Measurements from ENCODE around the gene EEFSEC. TPM values are rescaled to one million over a fixed set of nuclear protein-coding genes. Genes with fewer than 3 reads are reported as not detected.

Gene EEFSEC
- total RNA-seq, 1 donor from 2014 or later = 24.6 TPM

DNA sequence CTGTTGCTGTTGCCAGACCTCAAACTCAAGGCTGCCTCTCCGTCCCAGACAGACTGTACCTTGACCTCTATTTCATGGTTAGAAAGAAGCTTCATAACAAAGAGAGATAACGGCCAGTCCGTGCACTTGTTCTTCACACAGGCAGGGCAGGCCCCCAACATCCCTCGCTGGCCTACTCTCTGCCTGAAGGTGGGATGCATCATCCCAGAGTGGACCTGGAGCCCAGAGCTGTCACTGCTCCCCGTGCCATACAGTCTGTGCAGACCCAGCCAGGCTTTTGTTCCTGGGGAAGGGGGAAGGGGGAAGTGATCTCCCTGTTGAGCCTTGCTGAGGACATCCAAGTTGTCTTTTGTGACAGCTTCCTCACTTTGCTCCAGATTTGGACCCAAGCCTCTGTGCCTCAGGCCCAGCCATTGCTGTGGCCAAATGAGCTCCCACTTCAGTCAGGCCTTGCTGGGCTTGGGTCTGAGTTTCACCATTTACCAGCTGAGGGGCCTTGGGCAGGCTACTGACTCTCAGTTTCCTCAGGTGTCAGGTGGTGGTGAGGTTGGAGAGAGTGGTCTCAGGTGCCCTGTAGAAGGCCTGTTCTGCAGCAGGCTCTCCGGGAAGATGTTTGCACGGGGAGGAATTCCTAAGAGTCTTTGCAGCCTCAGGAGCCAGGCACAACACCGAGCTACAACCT lies 171.8 kb downstream of the EEFSEC start:
- intact Hi-C loops (cut with DNase I) = no loop called here
- Histone ChIP-seq H3K36me3 (no peaks in the 10 kb centered on the region), H3K27me3 (no peaks in the 10 kb centered on the region), H3K4me1 (no peaks in the 10 kb centered on the region), H3K4me3 (no peak overlapping the region), H3K27ac (no peak overlapping the region), H3K9me3 (no peaks in the 10 kb centered on the region)
- DNase-seq (ENCODE audit: extremely low spot score in 2 of 2) = peak; percentile 82 to 85
- TF ChIP-seq POLR2AphosphoS5 (IDR thresholded peaks at IDR 0.05; ENCODE audit: insufficient read depth in 1 of 2, low read depth in 1 of 2) (no peak), POLR2A (IDR thresholded peaks at IDR 0.05) (no peak)
- TF ChIP-seq, protein P1, sequence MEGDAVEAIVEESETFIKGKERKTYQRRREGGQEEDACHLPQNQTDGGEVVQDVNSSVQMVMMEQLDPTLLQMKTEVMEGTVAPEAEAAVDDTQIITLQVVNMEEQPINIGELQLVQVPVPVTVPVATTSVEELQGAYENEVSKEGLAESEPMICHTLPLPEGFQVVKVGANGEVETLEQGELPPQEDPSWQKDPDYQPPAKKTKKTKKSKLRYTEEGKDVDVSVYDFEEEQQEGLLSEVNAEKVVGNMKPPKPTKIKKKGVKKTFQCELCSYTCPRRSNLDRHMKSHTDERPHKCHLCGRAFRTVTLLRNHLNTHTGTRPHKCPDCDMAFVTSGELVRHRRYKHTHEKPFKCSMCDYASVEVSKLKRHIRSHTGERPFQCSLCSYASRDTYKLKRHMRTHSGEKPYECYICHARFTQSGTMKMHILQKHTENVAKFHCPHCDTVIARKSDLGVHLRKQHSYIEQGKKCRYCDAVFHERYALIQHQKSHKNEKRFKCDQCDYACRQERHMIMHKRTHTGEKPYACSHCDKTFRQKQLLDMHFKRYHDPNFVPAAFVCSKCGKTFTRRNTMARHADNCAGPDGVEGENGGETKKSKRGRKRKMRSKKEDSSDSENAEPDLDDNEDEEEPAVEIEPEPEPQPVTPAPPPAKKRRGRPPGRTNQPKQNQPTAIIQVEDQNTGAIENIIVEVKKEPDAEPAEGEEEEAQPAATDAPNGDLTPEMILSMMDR (IDR thresholded peaks at IDR 0.05) = no peak

GRCh38 chr3:128326051-128326823 lies 173.0 kb downstream of the EEFSEC start:
- H3K4me1 ChIP-seq = no peaks in the 10 kb centered on the region
- intact Hi-C loops (cut with DNase I) = no loop called here
- peak in 1 of 2 donors; percentile 67 for DNase-seq (ENCODE audit: extremely low spot score in 2 of 2)
- H3K9me3 ChIP-seq = no peaks in the 10 kb centered on the region
- H3K4me3 ChIP-seq = no peak overlapping the region
- no peaks in the 10 kb centered on the region for H3K27me3 ChIP-seq
- TF ChIP-seq POLR2AphosphoS5 (IDR thresholded peaks at IDR 0.05; ENCODE audit: insufficient read depth in 1 of 2, low read depth in 1 of 2) = no peak
- TF ChIP-seq POLR2A (IDR thresholded peaks at IDR 0.05) = no peak
- TF ChIP-seq, protein P1 (IDR thresholded peaks at IDR 0.05) = no peak
- H3K27ac ChIP-seq = no peak overlapping the region
- H3K36me3 ChIP-seq = no peaks in the 10 kb centered on the region

DNA sequence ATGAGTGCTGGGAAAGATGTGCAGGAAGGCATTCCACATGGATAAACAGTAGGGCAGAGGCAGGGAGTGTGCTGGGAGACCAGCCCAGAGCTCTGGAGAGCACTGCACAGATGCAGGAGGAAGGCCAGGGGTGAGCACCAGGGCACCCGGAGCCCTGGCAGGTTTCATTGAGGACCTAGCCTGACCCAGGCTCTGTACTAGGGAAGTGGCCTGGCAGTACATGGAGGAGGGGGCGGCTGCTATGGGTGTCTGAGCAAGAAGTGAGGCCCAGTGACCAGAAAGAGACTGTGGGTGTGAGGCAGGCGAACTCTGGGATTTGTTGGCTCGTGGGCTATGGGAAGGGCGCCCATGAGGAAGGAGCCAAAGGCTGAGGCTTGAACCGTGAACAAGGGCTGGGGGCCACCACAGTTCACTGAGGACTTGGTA lies 174.3 kb downstream of the EEFSEC start:
- H3K27me3 ChIP-seq = no peaks in the 10 kb centered on the region
- H3K9me3 ChIP-seq = no peaks in the 10 kb centered on the region
- no peaks in the 10 kb centered on the region for H3K36me3 ChIP-seq
- H3K4me3 ChIP-seq = no peak overlapping the region
- no peak overlapping the region for H3K27ac ChIP-seq
- peak in 1 of 2 donors; percentile 67 for DNase-seq (ENCODE audit: extremely low spot score in 2 of 2)
- H3K4me1 ChIP-seq = no peaks in the 10 kb centered on the region
- TF ChIP-seq POLR2A (IDR thresholded peaks at IDR 0.05) (no peak), POLR2AphosphoS5 (IDR thresholded peaks at IDR 0.05; ENCODE audit: insufficient read depth in 1 of 2, low read depth in 1 of 2) (no peak)
- TF ChIP-seq, protein P1 (IDR thresholded peaks at IDR 0.05) = no peak
- intact Hi-C loops (cut with DNase I) = no loop called here

DNA sequence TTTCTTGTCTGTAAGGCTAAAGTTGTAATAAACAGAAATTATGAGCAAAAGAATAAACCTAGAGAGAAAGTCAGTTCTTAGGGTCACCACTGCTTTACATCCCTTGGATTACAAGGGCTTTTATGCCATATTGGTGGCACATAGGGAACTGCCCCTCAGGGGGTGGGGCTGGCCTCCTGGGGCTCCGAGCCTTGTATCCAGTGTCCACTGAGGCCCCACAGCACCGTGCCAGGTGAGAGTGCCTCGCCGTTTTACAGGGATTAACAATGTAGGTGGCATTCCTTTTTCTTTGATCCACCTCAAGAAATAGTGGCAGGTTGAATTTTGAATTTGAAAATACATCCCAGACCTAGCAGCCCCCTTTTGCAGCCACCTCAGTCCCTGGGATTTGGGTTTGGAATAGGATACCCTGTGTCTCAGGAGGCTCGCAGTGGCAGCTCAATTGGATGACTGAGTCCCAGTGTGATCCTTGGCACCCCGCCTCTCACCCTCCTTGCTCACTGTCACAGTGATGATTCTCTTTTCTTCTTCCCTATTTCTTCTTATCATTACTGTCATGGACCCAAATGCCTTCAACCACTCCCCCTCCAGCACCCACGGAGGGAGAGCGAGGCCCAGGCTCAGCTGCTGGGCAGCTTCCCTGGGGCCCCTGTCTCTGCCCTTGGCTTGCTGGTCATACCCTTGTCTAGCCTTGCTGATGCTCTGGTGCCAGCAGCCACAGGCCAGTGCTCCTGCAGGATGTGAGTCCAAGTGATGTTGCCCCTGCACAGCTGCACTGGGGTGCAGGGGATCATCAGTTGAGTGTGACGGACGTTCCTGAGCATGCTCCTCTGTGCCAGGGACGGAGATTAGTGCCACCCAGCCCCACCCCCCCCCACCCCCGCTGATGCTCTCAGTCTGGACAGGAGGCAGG lies 175.5 kb downstream of the EEFSEC start:
- no peaks in the 10 kb centered on the region for H3K36me3 ChIP-seq
- no peaks in the 10 kb centered on the region for H3K4me1 ChIP-seq
- intact Hi-C loops (cut with DNase I) = no loop called here
- DNase-seq (ENCODE audit: extremely low spot score in 2 of 2) = no peak
- H3K4me3 ChIP-seq = no peak overlapping the region
- H3K9me3 ChIP-seq = no peaks in the 10 kb centered on the region
- TF ChIP-seq POLR2A (IDR thresholded peaks at IDR 0.05) = no peak
- no peak for TF ChIP-seq POLR2AphosphoS5 (IDR thresholded peaks at IDR 0.05; ENCODE audit: insufficient read depth in 1 of 2, low read depth in 1 of 2)
- no peak overlapping the region for H3K27ac ChIP-seq
- H3K27me3 ChIP-seq = no peaks in the 10 kb centered on the region
